Measurements from ENCODE around the gene LGR6.

The LGR6 gene

DNA sequence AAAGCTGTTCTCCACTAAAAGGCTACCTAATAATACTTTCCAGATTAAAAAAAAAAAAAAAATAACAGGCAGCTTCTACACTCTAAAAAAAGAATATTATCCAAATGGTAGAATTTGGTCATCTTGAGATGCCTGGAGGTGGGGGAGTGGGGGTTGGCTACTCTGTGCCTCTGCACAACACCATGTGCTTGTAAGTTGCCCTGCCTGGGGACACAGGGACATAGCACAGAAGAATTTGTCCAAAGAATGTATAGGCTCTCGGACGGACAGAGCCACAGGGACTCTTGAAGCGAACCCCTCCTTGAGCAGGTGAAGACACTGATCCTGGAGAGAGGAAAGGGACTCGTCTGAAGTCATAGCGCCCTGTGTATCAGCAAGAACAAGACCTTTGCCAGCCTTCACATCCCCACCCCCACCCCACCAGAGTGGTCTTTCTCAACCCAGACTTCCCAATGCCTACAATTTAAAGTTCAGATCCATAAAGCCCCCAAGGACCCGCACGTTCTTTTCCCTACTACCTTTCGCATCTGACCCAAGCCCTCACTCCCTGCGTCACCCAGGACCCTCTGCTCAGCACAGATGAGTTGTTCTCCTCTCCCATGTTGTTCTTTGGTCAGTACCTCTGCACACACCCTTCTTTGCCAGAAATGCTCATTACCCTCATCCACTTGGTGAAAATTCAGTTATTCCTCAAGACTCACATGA, 72.6 kb downstream of the LGR6 start:
- Mint-ChIP-seq H3K27ac (no peak overlapping the region), H3K9me3 (peaks cover 5% of the 10 kb centered on the region), H3K4me3 (no peak overlapping the region), H3K36me3 (peaks cover 1% of the 10 kb centered on the region), H3K4me1 (no peaks in the 10 kb centered on the region), H3K27me3 (peaks cover 19% of the 10 kb centered on the region)

DNA sequence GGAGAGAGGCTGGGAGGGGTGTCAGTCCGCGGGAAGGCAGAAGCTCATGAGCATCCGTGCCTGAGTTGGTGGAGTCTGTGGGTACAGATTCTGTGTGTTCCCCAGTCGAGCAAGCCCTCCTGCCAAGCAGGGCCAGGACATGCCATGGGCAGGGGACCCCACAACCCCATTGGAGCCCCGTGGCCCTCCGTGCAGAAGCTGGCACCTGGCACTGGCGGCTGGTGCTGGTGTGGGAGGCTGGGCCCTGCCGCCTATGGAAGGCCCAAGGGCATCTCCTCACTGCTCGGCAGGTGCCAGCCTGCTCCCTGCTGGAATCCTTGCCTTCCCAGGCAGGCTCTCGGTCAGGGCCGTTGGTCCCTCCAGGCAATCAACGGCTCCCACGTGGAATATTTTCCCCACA, 74.4 kb downstream of the LGR6 start:
- H3K4me1 Mint-ChIP-seq = no peaks in the 10 kb centered on the region
- H3K27ac Mint-ChIP-seq = no peak overlapping the region
- peaks cover 1% of the 10 kb centered on the region for H3K36me3 Mint-ChIP-seq
- H3K9me3 Mint-ChIP-seq = no peaks in the 10 kb centered on the region
- no peak overlapping the region for H3K4me3 Mint-ChIP-seq
- H3K27me3 Mint-ChIP-seq = peaks cover 16% of the 10 kb centered on the region

DNA sequence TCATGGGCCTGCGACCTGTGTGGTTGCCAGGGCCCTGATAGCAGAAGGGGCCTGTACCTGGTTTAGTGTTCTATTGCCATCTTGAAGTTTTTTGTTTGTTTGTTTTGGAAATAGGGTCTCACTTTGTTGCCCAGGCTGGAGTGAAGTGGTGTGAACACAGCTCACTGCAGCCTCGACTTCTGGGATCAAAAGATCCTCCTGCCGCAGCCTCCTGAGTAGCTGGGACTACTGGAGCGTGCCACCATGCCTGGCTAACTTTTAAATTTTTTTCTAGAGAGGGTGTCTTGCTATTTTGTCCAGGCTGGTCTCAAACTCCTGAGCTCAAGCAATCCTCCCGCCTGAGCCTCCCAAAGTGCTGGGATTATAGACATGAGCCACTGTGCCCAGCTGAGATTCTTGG, 75.2 kb downstream of the LGR6 start:
- H3K36me3 Mint-ChIP-seq = peaks cover under 1% of the 10 kb centered on the region

DNA sequence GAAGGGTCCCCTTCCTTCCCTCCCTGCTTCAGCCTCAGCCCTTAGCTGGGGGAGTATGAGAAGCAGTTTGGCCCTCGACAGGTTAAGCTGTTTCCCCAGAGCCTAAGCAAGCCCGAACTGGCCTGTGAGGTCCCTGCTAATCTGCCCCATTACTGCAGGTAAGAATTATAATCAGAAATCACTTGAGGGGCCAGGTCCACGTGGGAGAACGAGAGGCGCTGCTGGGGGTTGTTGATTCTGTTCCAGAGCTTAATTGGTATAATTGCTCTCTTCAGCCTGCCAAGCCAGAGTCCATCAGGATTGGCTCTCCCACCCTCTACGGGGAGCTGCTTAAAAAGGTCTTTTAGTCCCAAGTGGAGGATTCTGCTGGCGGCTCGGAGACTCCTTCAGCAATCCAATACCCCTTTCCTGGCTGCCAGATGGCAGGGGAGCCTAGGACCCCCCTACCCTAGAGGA, 77.3 kb downstream of the LGR6 start:
- H3K9me3 Mint-ChIP-seq = no peaks in the 10 kb centered on the region
- H3K36me3 Mint-ChIP-seq = no peaks in the 10 kb centered on the region
- no peak overlapping the region for H3K4me3 Mint-ChIP-seq
- H3K27me3 Mint-ChIP-seq = peaks cover under 1% of the 10 kb centered on the region
- no peak overlapping the region for H3K27ac Mint-ChIP-seq
- no peaks in the 10 kb centered on the region for H3K4me1 Mint-ChIP-seq

More for the DNA sequence above, 75.2 kb downstream of the LGR6 start:
- Mint-ChIP-seq H3K27me3 (peaks cover 11% of the 10 kb centered on the region), H3K4me1 (no peaks in the 10 kb centered on the region), H3K27ac (no peak overlapping the region), H3K4me3 (no peak overlapping the region), H3K9me3 (no peaks in the 10 kb centered on the region)

DNA sequence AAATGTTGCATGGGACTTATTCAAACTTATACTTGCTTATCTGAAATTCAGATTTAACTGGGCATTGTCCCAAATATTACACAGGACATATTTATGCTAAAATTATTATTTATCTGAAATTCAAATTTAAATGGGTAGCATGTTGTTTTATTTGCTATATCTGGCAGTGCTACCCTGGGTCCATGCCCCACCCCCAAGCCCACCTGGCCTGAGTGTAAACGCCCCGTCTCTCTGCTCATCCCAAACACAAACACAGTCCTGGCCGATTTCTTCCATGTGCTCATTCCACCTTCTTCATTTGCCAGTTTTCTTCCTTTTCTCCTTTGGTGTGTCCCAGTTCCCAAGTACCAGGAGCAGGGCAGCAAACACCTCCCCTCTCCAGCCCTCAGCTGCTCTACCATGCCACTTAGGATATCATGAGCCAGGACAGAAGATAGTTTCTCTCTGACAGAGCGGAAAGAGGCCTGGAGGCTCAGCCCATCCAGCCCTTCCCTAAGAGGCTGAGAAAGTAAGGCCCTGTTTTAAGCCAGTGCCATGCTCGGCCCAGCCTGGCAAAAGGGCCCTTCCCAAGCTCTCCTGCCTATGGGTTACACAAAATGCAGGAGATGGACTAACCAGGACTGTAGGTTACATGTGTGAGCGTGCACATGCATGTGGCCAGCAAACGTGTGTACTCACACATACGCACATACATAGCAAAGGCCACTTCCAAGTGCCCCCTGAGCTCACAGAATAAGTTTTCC, 78.7 kb downstream of the LGR6 start:
- no peaks in the 10 kb centered on the region for H3K27me3 Mint-ChIP-seq

DNA sequence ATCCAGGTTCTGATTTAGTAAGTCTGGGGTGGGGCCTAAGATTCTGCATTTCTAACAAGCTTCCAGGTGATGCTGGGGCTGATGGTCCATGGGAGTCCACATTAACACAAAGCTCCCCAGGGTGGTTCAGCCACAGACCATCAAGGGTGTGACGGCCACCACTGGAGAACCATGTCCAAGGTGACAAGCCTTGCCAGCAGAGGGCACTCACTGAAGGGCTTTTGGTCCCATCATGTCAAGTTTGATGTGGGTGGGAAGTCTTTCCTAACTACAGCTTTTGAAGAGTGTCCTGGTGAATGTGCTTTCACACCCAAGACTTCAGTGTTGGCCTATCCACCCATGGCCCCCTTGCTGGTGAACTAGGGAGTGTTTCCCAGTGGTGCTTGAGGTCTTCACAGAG, 81.0 kb downstream of the LGR6 start:
- H3K27me3 Mint-ChIP-seq = no peaks in the 10 kb centered on the region
- H3K27ac Mint-ChIP-seq = no peak overlapping the region
- no peaks in the 10 kb centered on the region for H3K36me3 Mint-ChIP-seq
- no peaks in the 10 kb centered on the region for H3K4me1 Mint-ChIP-seq
- no peaks in the 10 kb centered on the region for H3K9me3 Mint-ChIP-seq
- H3K4me3 Mint-ChIP-seq = no peak overlapping the region

More for the DNA sequence above, 78.7 kb downstream of the LGR6 start:
- no peak overlapping the region for H3K27ac Mint-ChIP-seq
- H3K4me1 Mint-ChIP-seq = no peaks in the 10 kb centered on the region
- H3K36me3 Mint-ChIP-seq = no peaks in the 10 kb centered on the region
- H3K9me3 Mint-ChIP-seq = no peaks in the 10 kb centered on the region
- no peak overlapping the region for H3K4me3 Mint-ChIP-seq

DNA sequence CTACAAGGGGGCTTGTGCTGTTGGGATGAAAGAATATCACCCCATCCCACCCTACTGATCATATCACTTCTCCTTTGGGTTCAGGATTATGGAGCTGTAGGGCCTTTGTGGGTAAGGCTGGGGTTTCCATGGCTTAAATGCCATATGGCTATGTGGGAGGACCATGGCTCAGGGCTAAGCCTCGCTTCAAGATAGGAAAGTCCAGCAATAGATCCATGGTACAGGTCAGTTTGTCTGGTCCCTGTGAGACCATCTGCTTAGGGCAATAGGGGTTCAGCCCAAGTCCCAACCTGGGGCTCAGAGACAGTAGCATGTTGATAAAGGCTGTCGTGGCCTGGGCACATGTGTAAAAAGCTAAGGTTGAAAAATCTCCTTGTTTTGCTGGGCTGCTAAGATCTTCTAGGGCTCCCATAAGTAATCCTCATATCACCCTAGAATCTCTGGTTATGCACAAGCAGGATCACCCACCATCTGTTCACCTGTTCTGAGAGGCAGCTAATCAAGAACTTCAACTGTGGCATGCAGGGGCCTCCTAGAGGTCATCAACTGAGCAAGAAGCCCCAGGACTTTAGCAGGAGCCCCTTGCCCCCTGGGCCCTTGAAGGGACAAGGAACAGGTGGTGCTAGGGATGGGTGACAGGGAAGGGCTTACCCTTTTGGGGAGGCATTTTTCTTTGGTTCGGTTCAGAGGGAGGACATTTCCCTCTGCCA, 81.6 kb downstream of the LGR6 start:
- no peaks in the 10 kb centered on the region for H3K36me3 Mint-ChIP-seq
- no peaks in the 10 kb centered on the region for H3K9me3 Mint-ChIP-seq
- no peaks in the 10 kb centered on the region for H3K27me3 Mint-ChIP-seq
- H3K4me1 Mint-ChIP-seq = no peaks in the 10 kb centered on the region
- H3K4me3 Mint-ChIP-seq = no peak overlapping the region
- no peak overlapping the region for H3K27ac Mint-ChIP-seq

DNA sequence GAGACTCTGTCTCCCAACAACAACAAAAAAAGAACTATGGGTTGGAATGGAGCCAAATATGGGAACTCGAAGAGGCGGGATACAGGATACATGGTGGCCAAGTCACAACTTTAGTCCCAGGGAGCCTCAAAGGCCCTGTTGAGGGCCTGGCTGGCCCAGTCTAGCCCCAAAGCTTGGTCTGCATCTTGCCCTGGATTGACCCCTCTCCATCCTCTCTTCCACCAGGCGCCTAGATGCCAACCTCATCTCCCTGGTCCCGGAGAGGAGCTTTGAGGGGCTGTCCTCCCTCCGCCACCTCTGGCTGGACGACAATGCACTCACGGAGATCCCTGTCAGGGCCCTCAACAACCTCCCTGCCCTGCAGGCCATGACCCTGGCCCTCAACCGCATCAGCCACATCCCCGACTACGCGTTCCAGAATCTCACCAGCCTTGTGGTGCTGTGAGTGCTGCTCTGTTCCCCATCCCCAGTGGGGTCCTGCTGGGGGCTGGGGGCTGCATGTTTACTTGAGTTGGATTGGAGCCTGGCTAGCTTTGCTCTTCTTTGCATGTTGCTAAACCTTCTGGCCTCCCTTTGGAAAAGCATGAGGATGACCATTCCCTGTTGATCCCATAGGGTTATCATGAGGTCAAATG, 82.6 kb downstream of the LGR6 start:
- no peaks in the 10 kb centered on the region for H3K27me3 Mint-ChIP-seq
- H3K4me1 Mint-ChIP-seq = no peaks in the 10 kb centered on the region
- H3K4me3 Mint-ChIP-seq = no peak overlapping the region
- H3K27ac Mint-ChIP-seq = no peak overlapping the region
- H3K36me3 Mint-ChIP-seq = no peaks in the 10 kb centered on the region
- H3K9me3 Mint-ChIP-seq = no peaks in the 10 kb centered on the region

DNA sequence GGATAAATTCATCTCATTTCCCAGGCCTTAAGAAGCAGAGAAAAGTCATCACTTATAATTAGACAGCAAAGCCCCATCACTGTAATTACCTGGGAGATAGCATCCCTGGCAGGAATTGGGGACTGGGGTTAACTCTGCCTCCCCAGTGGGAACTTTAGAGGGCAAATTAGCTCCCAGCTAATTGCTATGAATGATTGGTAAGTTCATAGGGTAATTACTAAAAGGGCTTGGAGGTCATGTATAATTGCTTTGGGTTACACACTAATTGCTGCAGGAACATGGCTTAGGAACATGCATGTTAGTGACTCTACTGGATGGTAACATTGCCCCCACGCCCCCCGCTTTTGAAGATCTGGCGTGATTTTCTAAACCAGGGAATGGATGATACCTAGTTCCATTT, 83.3 kb downstream of the LGR6 start:
- Mint-ChIP-seq H3K27me3 (no peaks in the 10 kb centered on the region), H3K4me1 (no peaks in the 10 kb centered on the region), H3K4me3 (no peak overlapping the region), H3K9me3 (no peaks in the 10 kb centered on the region), H3K36me3 (no peaks in the 10 kb centered on the region), H3K27ac (no peak overlapping the region)

DNA sequence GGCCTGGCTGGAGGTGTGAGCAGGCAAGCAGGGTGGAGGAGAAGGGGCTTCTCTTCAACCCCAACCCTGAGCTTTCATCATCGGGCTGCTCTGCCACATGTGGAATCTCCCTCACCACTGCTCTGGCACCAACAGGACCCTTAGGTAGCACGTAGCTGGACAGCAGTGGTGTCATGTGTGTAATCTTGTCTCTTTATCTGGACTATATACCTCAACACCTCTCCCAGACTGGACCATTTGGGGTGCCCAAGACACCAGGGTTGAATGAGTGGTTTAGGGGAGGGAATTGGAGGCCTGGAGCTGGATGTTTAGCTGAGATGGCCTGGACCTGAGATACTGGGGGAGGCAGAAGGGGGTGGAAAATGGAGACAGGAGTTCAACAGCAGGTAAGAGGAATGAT, 85.2 kb downstream of the LGR6 start:
- Mint-ChIP-seq H3K4me1 (peaks cover 8% of the 10 kb centered on the region), H3K9me3 (no peaks in the 10 kb centered on the region), H3K27me3 (no peaks in the 10 kb centered on the region), H3K27ac (no peak overlapping the region), H3K36me3 (no peaks in the 10 kb centered on the region), H3K4me3 (no peak overlapping the region)

DNA sequence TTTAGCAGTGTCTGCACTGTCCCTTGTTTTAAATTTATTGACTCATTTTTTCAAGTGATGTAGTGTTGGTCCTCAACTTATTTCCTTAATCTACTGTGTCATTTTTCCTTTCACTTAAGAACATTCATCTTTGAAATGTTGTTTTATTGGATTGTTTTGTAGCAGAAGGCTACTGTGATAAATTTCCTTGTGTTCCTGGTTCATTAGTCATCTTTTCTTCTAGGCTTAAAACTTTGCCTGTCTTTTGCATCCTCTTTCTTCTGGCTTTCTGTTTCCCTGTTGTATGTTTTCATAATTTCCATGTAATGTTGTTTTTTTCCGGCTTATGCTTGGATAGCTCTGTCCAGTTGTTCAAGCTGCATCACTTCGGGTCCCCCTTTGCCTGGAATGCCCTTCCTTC, 86.2 kb downstream of the LGR6 start:
- no peak overlapping the region for H3K27ac Mint-ChIP-seq

DNA sequence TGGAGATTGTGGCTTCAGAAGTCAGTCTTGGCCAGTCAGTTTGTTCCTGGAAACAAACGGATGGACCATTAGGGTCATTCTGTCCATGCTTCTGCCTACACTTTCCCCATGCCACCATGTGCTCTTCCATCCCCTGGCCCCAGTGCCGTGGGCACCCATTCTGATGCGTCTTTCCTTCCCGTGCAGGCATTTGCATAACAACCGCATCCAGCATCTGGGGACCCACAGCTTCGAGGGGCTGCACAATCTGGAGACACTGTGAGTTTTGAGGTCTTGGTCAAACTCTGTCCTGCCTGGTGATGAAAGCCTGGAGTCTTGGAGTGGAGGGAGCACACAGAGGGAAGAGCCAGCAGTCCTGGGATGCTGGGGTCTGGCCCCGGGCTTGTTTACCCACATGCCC, 87.0 kb downstream of the LGR6 start:
- Mint-ChIP-seq H3K4me3 (no peak overlapping the region), H3K27ac (no peak overlapping the region), H3K4me1 (peaks cover 11% of the 10 kb centered on the region), H3K36me3 (no peaks in the 10 kb centered on the region), H3K27me3 (no peaks in the 10 kb centered on the region), H3K9me3 (no peaks in the 10 kb centered on the region)

More for the DNA sequence above, 86.2 kb downstream of the LGR6 start:
- no peaks in the 10 kb centered on the region for H3K9me3 Mint-ChIP-seq
- H3K27me3 Mint-ChIP-seq = no peaks in the 10 kb centered on the region
- peaks cover 11% of the 10 kb centered on the region for H3K4me1 Mint-ChIP-seq
- no peaks in the 10 kb centered on the region for H3K36me3 Mint-ChIP-seq
- H3K4me3 Mint-ChIP-seq = no peak overlapping the region

DNA sequence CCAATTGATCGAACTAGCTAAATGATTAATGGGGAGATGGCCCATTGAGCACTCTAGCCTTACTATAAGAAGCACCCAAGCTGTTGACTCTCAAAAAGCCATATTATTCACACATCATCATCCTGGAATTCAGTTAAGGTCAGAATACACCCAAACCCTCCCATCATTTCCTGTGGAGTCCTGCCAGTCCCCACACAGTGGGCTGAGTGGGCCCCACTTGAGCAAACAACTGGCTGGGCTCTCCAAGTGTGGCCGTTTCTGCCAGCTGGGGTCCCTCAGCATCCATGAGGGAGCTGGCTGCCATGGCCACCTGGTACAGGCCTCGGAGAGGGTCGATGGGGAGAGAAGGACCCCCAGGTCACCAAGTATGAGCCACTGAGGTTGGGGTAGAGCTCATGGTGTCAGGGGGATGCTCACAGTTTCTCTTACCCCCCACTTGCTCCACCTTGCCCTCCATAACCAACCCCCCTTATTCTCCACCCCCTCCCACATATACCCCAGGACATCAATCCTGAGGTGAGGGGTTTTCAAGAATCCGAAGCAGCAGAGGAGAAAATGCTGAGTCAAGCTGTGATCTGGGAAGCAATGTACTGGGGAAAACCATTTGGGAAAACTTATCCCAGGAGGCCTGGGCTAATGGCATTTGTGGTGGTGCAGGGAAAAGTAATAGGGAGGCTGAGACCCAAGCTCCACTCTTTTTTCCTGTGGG, 87.9 kb downstream of the LGR6 start:
- Mint-ChIP-seq H3K9me3 (no peaks in the 10 kb centered on the region), H3K4me1 (peaks cover 11% of the 10 kb centered on the region), H3K27me3 (no peaks in the 10 kb centered on the region), H3K4me3 (no peak overlapping the region), H3K27ac (peak overlapping the region; percentile 57), H3K36me3 (no peaks in the 10 kb centered on the region)

DNA sequence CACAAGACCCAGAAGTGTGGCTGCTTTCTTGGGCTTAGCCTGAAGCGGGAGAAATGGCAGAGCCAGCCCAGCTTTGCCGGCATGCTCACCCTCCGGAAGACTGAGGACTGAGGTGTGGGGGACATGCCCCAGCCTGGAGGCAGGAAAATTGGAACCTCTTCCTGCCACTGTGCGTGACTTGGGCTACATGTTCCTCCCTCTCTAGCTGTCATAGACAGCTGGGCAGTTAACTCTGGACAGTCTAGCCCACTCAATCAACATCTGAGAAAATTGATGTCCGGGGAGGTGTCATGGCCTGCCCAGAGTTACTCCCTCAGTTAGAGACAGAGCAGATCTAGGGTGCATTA, 88.4 kb downstream of the LGR6 start:
- Mint-ChIP-seq H3K27me3 (no peaks in the 10 kb centered on the region), H3K36me3 (no peaks in the 10 kb centered on the region), H3K4me3 (no peak overlapping the region), H3K27ac (no peak overlapping the region), H3K9me3 (no peaks in the 10 kb centered on the region), H3K4me1 (peaks cover 11% of the 10 kb centered on the region)

DNA sequence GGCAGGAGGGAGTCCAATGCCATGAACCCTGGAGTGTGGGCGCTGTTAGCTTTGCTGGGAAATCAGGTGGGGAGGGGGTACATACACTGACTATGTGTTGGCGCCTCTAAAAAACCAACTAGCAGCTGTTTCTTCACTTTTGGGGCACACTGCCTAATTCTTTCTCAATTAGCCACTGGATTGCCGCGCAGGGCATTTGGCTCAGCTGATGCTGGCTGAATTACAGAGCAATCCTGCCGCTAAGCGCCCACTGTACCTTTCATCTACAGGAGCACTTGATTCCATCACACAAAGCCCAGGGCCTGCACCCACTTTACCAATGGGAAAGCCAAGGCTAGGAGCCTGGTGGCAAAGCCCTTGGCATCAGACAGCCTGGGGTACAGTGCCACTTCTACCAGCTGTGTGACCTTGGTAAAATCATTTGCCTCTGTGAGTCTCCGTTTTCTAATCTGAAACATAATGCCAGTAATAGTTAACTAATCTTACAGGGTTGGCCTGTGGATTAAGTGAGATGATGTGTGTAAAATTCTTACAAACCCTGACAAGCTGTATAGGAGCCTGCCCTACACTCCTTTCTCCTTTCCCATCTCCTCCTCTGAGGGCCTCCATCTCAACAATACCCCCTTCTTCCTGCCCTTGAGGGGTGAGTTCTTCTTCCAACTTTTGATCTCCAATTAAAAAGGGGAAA, 89.1 kb downstream of the LGR6 start:
- Mint-ChIP-seq H3K27ac (no peak overlapping the region), H3K36me3 (no peaks in the 10 kb centered on the region), H3K27me3 (no peaks in the 10 kb centered on the region), H3K4me3 (no peak overlapping the region), H3K4me1 (peaks cover 11% of the 10 kb centered on the region), H3K9me3 (no peaks in the 10 kb centered on the region)
